GM12873 (cell line): ENCODE measurements around the gene C3orf38.

Source experiments
- TF ChIP-seq, protein P1 (sequence below): IDR thresholded peaks from 2 replicates; pipeline ENCODE4 v1.5.1; 2012; ENCODE audit warnings: low read depth, mild to moderate bottlenecking, moderate library complexity, low read length, control low read depth; ENCODE audit not compliant: insufficient read depth; ENCODE audit errors: missing control alignments

C3orf38 gene

DNA sequence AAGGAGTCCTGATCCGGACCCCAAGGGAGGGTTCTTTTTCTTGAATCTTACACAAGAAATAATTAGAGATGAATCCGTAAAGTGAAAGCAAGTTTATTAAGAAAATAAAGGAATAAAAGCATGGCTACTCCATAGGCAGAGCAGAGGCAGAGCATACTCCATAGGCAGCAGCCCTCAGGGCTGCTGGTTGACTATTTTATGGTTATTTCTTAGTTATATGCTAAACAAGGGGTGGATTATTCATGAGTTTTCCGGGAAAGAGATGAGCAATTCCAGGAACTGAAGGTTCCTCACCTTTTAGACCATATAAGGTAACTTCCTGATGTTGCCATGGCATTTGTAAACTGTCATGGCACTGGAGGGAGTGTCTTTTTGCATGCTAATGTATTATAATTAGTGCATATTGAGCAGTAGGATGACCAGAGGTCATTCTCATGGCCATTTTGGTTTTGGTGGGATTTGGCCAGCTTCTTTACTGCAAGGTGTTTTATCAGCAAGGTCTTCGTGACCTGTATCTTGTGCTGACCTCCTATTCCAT, 42.2 kb downstream of the C3orf38 start:
- TF ChIP-seq, protein P1, sequence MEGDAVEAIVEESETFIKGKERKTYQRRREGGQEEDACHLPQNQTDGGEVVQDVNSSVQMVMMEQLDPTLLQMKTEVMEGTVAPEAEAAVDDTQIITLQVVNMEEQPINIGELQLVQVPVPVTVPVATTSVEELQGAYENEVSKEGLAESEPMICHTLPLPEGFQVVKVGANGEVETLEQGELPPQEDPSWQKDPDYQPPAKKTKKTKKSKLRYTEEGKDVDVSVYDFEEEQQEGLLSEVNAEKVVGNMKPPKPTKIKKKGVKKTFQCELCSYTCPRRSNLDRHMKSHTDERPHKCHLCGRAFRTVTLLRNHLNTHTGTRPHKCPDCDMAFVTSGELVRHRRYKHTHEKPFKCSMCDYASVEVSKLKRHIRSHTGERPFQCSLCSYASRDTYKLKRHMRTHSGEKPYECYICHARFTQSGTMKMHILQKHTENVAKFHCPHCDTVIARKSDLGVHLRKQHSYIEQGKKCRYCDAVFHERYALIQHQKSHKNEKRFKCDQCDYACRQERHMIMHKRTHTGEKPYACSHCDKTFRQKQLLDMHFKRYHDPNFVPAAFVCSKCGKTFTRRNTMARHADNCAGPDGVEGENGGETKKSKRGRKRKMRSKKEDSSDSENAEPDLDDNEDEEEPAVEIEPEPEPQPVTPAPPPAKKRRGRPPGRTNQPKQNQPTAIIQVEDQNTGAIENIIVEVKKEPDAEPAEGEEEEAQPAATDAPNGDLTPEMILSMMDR, result no peak

DNA sequence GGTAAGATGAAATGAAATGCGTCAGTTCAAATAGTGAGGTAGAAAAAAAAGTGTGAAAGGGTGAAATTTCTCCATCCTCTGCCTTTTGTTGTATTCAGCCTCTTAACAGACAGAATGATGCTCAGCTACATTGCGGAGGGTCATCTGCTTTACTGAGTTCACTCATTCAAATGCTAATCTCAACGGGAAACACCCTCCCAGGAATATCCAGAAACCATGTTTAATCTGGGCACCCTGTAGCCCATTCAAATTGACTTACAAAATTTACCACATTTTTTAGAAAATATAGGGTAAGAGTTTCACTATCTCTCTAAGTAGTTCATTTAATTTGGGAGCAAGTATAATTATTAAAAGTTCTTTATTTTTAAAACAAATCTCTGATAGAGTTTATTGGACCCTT, 42.9 kb downstream of the C3orf38 start:
- TF ChIP-seq, protein P1, result no peak

DNA sequence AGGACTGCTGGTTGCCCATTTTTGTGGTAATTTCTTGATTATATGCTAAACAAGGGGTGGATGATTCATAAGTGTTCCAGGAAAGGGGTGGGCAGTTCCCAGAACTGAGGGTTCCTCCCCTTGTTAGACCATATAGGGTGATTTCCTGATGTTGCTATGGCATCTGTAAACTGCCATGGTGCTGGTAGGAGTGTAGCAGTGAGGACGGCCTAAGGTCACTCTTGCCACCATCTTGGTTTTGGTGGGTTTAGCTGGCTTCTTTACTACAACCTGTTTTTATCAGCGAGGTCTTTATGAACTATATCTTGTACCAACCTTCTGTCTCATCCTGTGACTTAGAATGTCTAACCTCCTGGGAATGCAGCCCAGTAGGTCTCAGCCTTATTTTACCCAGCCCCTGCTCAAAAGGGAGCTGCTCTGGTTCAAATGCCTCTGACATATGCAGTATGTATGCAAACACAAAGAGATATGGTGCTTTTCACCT, 46.2 kb downstream of the C3orf38 start:
- TF ChIP-seq, protein P1, result no peak

DNA sequence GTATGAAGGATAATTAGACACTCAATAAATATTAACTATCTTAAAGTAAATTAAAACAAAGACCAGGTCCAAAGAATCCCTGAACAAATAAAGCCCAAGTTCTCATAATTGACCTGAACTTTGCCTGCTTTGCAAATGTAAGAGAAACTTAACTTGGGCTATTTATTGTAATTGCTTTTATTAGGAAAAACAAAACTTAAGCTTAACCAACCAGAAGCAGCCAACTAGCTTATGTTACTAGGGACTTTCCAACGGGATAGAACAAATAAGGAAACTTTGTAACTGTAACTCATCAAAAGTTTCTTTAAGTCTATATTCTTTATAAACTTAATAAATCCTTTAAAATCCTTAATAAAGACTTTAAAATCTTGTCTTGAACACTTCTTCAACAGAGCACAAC, 48.4 kb downstream of the C3orf38 start:
- TF ChIP-seq, protein P1, result no peak

DNA sequence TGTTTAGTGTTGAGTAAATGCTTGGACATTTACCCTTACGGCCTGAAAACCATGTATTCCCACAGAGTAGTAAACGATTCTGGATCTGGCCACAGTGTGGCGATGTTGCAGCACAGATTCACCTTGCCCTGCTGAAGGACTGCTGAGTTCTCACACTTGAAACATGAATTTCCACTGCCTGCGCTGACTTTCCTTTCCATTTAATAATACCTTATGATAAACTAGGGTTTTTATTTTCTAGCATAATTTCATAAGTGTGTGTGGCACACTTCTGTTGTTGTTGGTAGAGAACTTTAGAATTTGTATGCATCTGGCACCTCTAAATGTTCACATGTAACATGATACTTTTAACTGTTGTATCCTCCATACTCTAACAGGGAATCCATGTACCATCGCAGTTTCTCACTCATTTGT, 53.9 kb downstream of the C3orf38 start:
- TF ChIP-seq, protein P1, result peak; percentile 89
